Measurements from ENCODE around the gene NCAM1. TPM values are rescaled to one million over a fixed set of nuclear protein-coding genes. Genes with fewer than 3 reads are reported as not detected.
A peak's percentile ranks its signal among the peaks of the same experiment; 100 is the strongest.
"Not testable (repeated sequence)": the region's sequence is repeated elsewhere in the genome, so short reads cannot be mapped to it uniquely, and the experiment has no call there.

The NCAM1 gene
- total and polyA plus RNA-seq, 5 experiments from 2014 or later, result 0.08 to 0.98 (median 0.60) TPM; not detected in 2

DNA sequence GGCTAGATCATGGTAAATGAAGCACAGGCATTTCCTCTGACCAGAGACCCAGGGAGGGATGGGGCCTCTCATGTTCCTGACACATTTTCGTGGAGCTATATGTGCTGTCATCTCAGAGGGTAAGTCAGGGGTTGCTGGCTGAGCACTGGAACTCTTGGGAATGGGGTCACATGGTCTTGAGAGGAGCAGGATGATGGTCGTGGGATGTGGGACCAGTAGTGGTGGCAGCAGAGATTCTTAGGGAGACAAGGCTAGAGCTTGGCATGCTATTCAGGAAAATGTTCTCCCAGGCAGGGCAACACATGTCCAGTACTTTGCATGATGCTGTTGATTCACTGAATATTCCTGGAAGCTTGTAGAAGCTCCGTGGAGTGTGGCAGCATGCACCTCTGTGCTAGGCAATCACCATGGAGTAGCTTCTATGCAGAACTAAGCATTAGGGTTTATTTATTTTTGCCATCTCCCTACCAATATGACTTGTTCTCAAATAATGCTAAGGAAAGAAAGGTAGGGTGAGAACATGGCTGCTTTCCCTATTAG lies 321.7 kb downstream of the NCAM1 start:
- H3K4me1 Mint-ChIP-seq, result no peaks in the 10 kb centered on the region
- H3K27me3 Mint-ChIP-seq, result no peaks in the 10 kb centered on the region
- H3K4me3 Mint-ChIP-seq, result no peak overlapping the region
- H3K27ac Mint-ChIP-seq, result no peak overlapping the region
- POLR2A ChIA-PET, result no interaction called here
- H3K9me3 Mint-ChIP-seq, result no peaks in the 10 kb centered on the region
- ATAC-seq (no peak), DNase-seq (no peak)
- H3K36me3 Mint-ChIP-seq, result no peaks in the 10 kb centered on the region

GRCh38 chr11:113283881-113284280 lies 322.7 kb downstream of the NCAM1 start:
- no peak overlapping the region for H3K4me3 Mint-ChIP-seq
- no peak overlapping the region for H3K27ac Mint-ChIP-seq
- no peaks in the 10 kb centered on the region for H3K27me3 Mint-ChIP-seq
- no peaks in the 10 kb centered on the region for H3K36me3 Mint-ChIP-seq
- POLR2A ChIA-PET, result no interaction called here
- no peaks in the 10 kb centered on the region for H3K4me1 Mint-ChIP-seq
- DNase-seq (no peak), ATAC-seq (no peak)
- no peaks in the 10 kb centered on the region for H3K9me3 Mint-ChIP-seq

DNA sequence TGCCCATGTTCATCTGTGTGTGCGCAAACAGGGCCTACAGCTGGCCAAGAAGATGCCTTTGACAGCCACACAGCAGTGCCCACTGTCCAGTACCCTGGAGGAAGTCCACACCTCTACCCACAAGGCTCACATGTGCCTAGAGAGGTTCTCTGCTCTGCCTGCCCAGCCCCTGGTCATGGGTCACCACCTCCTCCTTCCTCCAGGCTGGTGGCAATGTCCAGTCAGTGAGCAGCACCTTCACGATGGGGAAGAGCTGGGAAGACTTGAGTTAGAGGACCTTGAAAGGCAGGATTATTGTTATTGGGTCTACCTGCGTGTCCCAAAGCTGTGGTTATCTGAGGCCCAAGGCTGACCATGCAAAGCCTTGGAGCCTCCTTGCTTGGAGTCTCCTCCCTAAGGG lies 324.8 kb downstream of the NCAM1 start:
- DNase-seq (no peak), ATAC-seq (no peak)
- no peaks in the 10 kb centered on the region for H3K36me3 Mint-ChIP-seq
- no peaks in the 10 kb centered on the region for H3K27me3 Mint-ChIP-seq
- POLR2A ChIA-PET, result no interaction called here
- H3K4me3 Mint-ChIP-seq, result no peak overlapping the region
- no peaks in the 10 kb centered on the region for H3K4me1 Mint-ChIP-seq
- H3K9me3 Mint-ChIP-seq, result no peaks in the 10 kb centered on the region
- H3K27ac Mint-ChIP-seq, result no peak overlapping the region

- ATAC-seq, result no peak
- no peaks in the 10 kb centered on the region for H3K9me3 Mint-ChIP-seq
- DNase-seq, result no peak
- no peaks in the 10 kb centered on the region for H3K4me1 Mint-ChIP-seq
- no peaks in the 10 kb centered on the region for H3K36me3 Mint-ChIP-seq
- H3K4me3 Mint-ChIP-seq, result no peak overlapping the region
- POLR2A ChIA-PET, result no interaction called here
- H3K27ac Mint-ChIP-seq, result no peak overlapping the region
- no peaks in the 10 kb centered on the region for H3K27me3 Mint-ChIP-seq
Observed at GRCh38 chr11:113286509-113287497, 325.6 kb downstream of the NCAM1 start.

- POLR2A ChIA-PET, result no interaction called here
- Mint-ChIP-seq H3K4me1 (no peaks in the 10 kb centered on the region), H3K27ac (no peak overlapping the region), H3K27me3 (peaks cover 0 to 5% (median 0%) of the 10 kb centered on the region in 5 donors), H3K9me3 (no peaks in the 10 kb centered on the region), H3K4me3 (no peak overlapping the region), H3K36me3 (no peaks in the 10 kb centered on the region)
- ATAC-seq, result no peak
- DNase-seq, result no peak
Observed at GRCh38 chr11:113287801-113288200, 326.6 kb downstream of the NCAM1 start.

GRCh38 chr11:113288286-113288863 lies 327.2 kb downstream of the NCAM1 start:
- Mint-ChIP-seq H3K36me3 (no peaks in the 10 kb centered on the region), H3K27me3 (peaks cover 0 to 7% (median 3%) of the 10 kb centered on the region in 5 donors), H3K4me3 (no peak overlapping the region), H3K4me1 (no peaks in the 10 kb centered on the region), H3K9me3 (no peaks in the 10 kb centered on the region), H3K27ac (no peak overlapping the region)
- POLR2A ChIA-PET, result no interaction called here
- no peak for ATAC-seq
- DNase-seq, result no peak

DNA sequence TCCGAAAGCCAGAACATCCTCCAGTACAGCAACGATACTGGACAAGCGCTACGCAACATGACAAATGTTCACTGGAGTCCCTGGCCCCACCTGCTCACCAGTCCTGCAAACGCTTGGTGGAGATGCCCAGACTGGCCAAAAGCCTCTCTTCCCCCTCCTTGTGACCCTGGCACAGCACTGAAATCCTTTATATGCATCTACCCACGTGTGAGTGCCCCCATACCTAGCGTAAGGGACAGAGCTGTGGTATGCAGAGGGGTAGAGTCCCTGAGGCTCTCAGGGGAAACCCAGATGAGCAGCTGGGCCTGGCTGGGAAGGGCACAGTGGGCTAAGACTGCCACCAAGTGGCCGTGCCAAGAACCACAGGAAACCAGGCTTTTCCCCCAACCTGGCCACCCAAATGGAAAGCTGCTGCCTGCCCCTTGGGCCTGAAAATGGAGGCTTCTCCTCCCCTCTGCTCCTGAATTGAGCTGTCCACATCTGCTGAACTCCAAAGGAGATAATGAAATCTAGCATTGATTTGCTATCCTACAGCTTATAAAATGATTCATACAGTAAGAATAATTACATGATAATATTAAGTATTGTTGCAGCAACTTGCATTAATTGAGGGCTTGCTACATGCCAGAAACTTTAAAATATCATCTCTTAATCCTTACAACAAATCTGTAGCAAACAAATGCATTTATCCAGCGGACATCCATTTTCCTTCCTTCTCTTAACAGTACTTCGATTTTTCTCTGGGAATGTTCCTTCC lies 328.4 kb downstream of the NCAM1 start:
- Mint-ChIP-seq H3K36me3 (no peaks in the 10 kb centered on the region), H3K27me3 (peaks cover 8 to 15% (median 12%) of the 10 kb centered on the region in 5 donors), H3K4me3 (no peak overlapping the region), H3K27ac (no peak overlapping the region), H3K9me3 (no peaks in the 10 kb centered on the region), H3K4me1 (no peaks in the 10 kb centered on the region)
- ATAC-seq (peak; percentile 82 to 89), DNase-seq (peak; percentile 32 to 71 (median 50))
- POLR2A ChIA-PET, result no interaction called here

GRCh38 chr11:113293936-113294335 lies 332.7 kb downstream of the NCAM1 start:
- Mint-ChIP-seq H3K36me3 (no peaks in the 10 kb centered on the region), H3K4me1 (no peaks in the 10 kb centered on the region), H3K27ac (no peak overlapping the region), H3K9me3 (no peaks in the 10 kb centered on the region), H3K4me3 (no peak overlapping the region), H3K27me3 (peaks cover 21 to 48% (median 31%) of the 10 kb centered on the region in 5 donors)
- ATAC-seq, result no peak
- DNase-seq, result no peak
- POLR2A ChIA-PET, result no interaction called here

DNA sequence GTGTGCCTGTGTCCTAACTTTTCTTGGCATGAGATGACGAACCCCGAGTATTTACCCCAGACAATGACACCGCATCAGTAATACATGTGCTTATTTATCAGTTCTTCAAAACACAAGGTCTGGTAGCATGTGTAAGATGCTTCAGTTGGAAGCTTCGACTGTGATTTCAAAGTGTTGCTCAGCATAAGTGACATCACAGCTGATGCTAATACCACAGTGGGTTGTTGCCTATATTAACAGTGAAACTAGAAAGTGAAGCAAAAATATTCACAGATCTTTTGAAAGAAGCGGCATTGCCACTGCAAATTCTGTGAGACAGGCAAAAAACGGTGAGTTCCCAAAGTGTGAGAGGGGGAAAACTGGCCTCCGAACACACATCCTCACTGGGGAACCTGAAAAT lies 334.8 kb downstream of the NCAM1 start:
- H3K4me3 Mint-ChIP-seq, result no peak overlapping the region
- H3K9me3 Mint-ChIP-seq, result no peaks in the 10 kb centered on the region
- no peaks in the 10 kb centered on the region for H3K4me1 Mint-ChIP-seq
- H3K27ac Mint-ChIP-seq, result no peak overlapping the region
- POLR2A ChIA-PET, result no interaction called here
- H3K27me3 Mint-ChIP-seq, result peaks cover 21 to 69% (median 41%) of the 10 kb centered on the region in 5 donors
- DNase-seq (no peak), ATAC-seq (no peak)
- H3K36me3 Mint-ChIP-seq, result no peaks in the 10 kb centered on the region

DNA sequence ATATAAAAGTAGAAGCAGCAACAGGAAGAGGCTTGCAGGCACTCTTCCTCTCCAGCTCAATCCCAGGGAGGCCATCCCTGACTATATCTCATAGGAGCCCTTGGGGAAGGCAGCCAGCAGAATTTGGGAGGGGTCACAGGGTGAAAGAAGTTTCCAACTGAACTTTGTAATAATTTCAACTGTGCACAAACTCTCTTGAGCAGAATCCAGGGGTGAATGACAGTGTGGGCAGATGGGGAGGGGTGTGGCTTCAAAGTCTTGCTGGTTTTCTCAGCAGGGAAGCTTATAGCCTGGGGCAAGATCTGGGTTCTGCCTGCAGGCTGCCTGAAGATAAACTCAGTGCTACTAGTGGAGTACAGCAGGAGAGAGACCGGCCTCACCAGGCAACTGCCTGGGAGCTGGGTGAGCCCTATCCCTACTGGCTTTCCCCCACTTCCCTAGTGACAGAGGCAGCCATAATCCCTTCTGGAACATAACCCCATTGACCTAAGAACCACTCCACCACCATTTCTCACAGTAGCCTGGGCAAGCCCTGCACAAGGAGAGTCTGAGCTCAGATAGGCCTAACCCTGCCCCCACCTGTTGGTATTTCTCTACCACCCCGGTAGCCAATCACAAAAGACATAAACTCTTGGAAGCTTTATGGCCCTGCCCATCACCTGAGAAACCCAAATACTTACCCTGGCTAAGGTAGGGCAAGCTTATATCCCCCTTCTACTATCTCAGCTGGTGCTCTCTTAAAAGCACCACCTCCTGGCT lies 335.4 kb downstream of the NCAM1 start:
- ATAC-seq (no peak), DNase-seq (no peak)
- no peaks in the 10 kb centered on the region for H3K4me1 Mint-ChIP-seq
- H3K27ac Mint-ChIP-seq, result no peak overlapping the region
- POLR2A ChIA-PET, result no interaction called here
- H3K4me3 Mint-ChIP-seq, result no peak overlapping the region
- H3K9me3 Mint-ChIP-seq, result no peaks in the 10 kb centered on the region
- peaks cover 21 to 75% (median 44%) of the 10 kb centered on the region in 5 donors for H3K27me3 Mint-ChIP-seq
- no peaks in the 10 kb centered on the region for H3K36me3 Mint-ChIP-seq

- ATAC-seq, H3K36me3 Mint-ChIP-seq, DNase-seq, H3K27ac Mint-ChIP-seq, H3K4me1 Mint-ChIP-seq, H3K4me3 Mint-ChIP-seq, POLR2A ChIA-PET, H3K9me3 Mint-ChIP-seq: not testable (repeated sequence)
- peaks cover 14 to 75% (median 53%) of the 10 kb centered on the region in 5 donors for H3K27me3 Mint-ChIP-seq
Observed at GRCh38 chr11:113298496-113298895, 337.3 kb downstream of the NCAM1 start.

GRCh38 chr11:113304916-113305315 lies 343.7 kb downstream of the NCAM1 start:
- Mint-ChIP-seq H3K9me3 (no peaks in the 10 kb centered on the region), H3K4me1 (no peaks in the 10 kb centered on the region), H3K36me3 (no peaks in the 10 kb centered on the region), H3K4me3 (no peak overlapping the region), H3K27me3 (peaks cover 0 to 21% (median 18%) of the 10 kb centered on the region in 5 donors), H3K27ac (peak overlapping the region in 3 of 10 donors; percentile 76 to 86 (median 81))
- POLR2A ChIA-PET, result no interaction called here
- ATAC-seq (no peak), DNase-seq (no peak)

Data from naive thymus-derived CD8-positive, alpha-beta T cell (primary cell).